Sigmoid colon (tissue), 4 donors: ENCODE measurements around the gene WDFY2.

Experiments used
- CTCF ChIP-seq, 4 experiments: fragments of 450-650 bp in 3 of 4; fragments of 200-600 bp in 1 of 4; IDR thresholded peaks; one replicate each; pipeline ENCODE4 v1.5.1; 2016 to 2019; ENCODE audit warnings: antibody characterized with exemption in 4 of 4, mild to moderate bottlenecking in 3 of 4, moderate library complexity in 2 of 4
- EP300 ChIP-seq, 4 donors: sonication (generic); formaldehyde crosslinking; IDR thresholded peaks; one replicate each; pipeline ENCODE4 v1.6.1; 2017; ENCODE audit warnings: antibody characterized with exemption in 4 of 4
- POLR2A ChIP-seq, 2 donors: fragments of 450-650 bp; IDR thresholded peaks; one replicate each; pipeline ENCODE4 v1.6.1; 2016; ENCODE audit warnings: antibody characterized with exemption in 2 of 2, mild to moderate bottlenecking in 2 of 2, moderate library complexity in 2 of 2
- POLR2AphosphoS5 ChIP-seq, 4 donors: sonication (generic); formaldehyde crosslinking; IDR thresholded peaks; one replicate each; pipeline ENCODE4 v1.6.1; 2017; ENCODE audit warnings: antibody characterized with exemption in 4 of 4

- TF ChIP-seq POLR2A (IDR thresholded peaks at IDR 0.05) (no peak), CTCF (IDR thresholded peaks at IDR 0.05) (no peak), POLR2AphosphoS5 (IDR thresholded peaks at IDR 0.05) (no peak), EP300 (IDR thresholded peaks at IDR 0.05) (no peak)
Observed at GRCh38 chr13:51624207-51624606, 39.9 kb downstream of the WDFY2 start.
